ENCODE results near the gene LHFPL3. TPM values are rescaled to one million over a fixed set of nuclear protein-coding genes. Genes with fewer than 3 reads are reported as not detected.

Gene LHFPL3
- total and polyA plus RNA-seq, 2 experiments from 2014 or later = 0.24 TPM; not detected in 1

- TF ChIP-seq, protein P1, sequence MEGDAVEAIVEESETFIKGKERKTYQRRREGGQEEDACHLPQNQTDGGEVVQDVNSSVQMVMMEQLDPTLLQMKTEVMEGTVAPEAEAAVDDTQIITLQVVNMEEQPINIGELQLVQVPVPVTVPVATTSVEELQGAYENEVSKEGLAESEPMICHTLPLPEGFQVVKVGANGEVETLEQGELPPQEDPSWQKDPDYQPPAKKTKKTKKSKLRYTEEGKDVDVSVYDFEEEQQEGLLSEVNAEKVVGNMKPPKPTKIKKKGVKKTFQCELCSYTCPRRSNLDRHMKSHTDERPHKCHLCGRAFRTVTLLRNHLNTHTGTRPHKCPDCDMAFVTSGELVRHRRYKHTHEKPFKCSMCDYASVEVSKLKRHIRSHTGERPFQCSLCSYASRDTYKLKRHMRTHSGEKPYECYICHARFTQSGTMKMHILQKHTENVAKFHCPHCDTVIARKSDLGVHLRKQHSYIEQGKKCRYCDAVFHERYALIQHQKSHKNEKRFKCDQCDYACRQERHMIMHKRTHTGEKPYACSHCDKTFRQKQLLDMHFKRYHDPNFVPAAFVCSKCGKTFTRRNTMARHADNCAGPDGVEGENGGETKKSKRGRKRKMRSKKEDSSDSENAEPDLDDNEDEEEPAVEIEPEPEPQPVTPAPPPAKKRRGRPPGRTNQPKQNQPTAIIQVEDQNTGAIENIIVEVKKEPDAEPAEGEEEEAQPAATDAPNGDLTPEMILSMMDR (conservative IDR thresholded peaks at IDR 0.05; ENCODE audit: low read depth in 2 of 2) = no peak
These were observed 494.8 kb downstream of the LHFPL3 start (continued) for GRCh38 chr7:104823177-104823576.

DNA sequence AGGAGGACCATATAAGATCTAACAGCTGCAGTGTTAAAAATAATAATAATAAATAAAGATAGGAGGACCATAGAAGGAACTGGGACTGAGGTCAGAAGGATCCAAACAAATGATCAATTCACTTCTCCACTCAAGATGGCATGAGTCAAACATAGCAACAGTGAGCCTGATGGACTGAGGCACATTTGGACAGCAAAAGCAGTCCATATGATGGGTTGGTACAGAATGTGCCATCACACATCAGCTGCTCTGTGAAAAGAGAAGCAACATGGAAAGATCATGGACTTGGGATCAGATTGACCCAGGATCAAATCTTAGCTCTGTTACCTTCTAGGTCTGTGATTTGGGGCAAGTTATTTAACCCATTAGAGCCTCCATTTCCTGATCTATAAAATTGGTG is 496.7 kb downstream of the LHFPL3 start:
- no peak overlapping the region for H3K4me2 ChIP-seq
- Mint-ChIP-seq H3K36me3 (ENCODE audit: low read depth) (no peaks in the 10 kb centered on the region), H3K4me1 (peaks cover 19% of the 10 kb centered on the region), H3K4me3 (no peak overlapping the region), H3K9me3 (no peaks in the 10 kb centered on the region; the same call in 2 of the 3 replicates), H3K27ac (no peak overlapping the region), H3K27me3 (ENCODE audit: insufficient read depth, low read depth, poor library complexity) (peaks cover 6% of the 10 kb centered on the region)
- TF ChIP-seq, protein P2, sequence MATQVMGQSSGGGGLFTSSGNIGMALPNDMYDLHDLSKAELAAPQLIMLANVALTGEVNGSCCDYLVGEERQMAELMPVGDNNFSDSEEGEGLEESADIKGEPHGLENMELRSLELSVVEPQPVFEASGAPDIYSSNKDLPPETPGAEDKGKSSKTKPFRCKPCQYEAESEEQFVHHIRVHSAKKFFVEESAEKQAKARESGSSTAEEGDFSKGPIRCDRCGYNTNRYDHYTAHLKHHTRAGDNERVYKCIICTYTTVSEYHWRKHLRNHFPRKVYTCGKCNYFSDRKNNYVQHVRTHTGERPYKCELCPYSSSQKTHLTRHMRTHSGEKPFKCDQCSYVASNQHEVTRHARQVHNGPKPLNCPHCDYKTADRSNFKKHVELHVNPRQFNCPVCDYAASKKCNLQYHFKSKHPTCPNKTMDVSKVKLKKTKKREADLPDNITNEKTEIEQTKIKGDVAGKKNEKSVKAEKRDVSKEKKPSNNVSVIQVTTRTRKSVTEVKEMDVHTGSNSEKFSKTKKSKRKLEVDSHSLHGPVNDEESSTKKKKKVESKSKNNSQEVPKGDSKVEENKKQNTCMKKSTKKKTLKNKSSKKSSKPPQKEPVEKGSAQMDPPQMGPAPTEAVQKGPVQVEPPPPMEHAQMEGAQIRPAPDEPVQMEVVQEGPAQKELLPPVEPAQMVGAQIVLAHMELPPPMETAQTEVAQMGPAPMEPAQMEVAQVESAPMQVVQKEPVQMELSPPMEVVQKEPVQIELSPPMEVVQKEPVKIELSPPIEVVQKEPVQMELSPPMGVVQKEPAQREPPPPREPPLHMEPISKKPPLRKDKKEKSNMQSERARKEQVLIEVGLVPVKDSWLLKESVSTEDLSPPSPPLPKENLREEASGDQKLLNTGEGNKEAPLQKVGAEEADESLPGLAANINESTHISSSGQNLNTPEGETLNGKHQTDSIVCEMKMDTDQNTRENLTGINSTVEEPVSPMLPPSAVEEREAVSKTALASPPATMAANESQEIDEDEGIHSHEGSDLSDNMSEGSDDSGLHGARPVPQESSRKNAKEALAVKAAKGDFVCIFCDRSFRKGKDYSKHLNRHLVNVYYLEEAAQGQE (IDR thresholded peaks at IDR 0.05; ENCODE audit: unreplicated experiment) = no peak
- TF ChIP-seq CREB1 (CRISPR knock-in tag; IDR thresholded peaks at IDR 0.05; ENCODE audit: low read depth) = no peak
- no peak for TF ChIP-seq EZH2phosphoT487 (IDR thresholded peaks at IDR 0.05; ENCODE audit: unreplicated experiment)
- H3K36me3 ChIP-seq (ENCODE audit: insufficient read depth) = no peaks in the 10 kb centered on the region
- no peak overlapping the region for H2AFZ ChIP-seq
- no peak for ATAC-seq
- no peaks in the 10 kb centered on the region for H3K27me3 ChIP-seq (ENCODE audit: insufficient read depth)
- H3K27ac ChIP-seq (ENCODE audit: low read depth) = no peak overlapping the region
- H3K4me3 ChIP-seq = no peak overlapping the region
- no peak for DNase-seq (ENCODE audit: low spot score)
- H3K4me1 ChIP-seq (ENCODE audit: insufficient read depth) = peaks cover 12% of the 10 kb centered on the region
- H3K9me2 ChIP-seq (ENCODE audit: insufficient read depth) = peaks cover 10% of the 10 kb centered on the region; the same call in 1 of the 2 replicates
- no peaks in the 10 kb centered on the region for H3K79me2 ChIP-seq (replicated peaks; ENCODE audit: insufficient read depth)
- no peaks in the 10 kb centered on the region for H4K20me1 ChIP-seq (replicated peaks; ENCODE audit: insufficient read depth)
- no peaks in the 10 kb centered on the region for H3F3A ChIP-seq (replicated peaks; ENCODE audit: low read depth)

- DNase-seq (ENCODE audit: low spot score) (no peak), ATAC-seq (no peak)
- peaks cover 2% of the 10 kb centered on the region for H3K27me3 Mint-ChIP-seq (ENCODE audit: insufficient read depth, low read depth, poor library complexity)
- Histone ChIP-seq H3K27ac (ENCODE audit: low read depth) (no peak overlapping the region), H3K79me2 (replicated peaks; ENCODE audit: insufficient read depth) (no peaks in the 10 kb centered on the region), H3K9me2 (ENCODE audit: insufficient read depth) (peaks cover 10% of the 10 kb centered on the region; the same call in 1 of the 2 replicates), H2AFZ (no peak overlapping the region), H3F3A (replicated peaks; ENCODE audit: low read depth) (no peaks in the 10 kb centered on the region), H3K27me3 (ENCODE audit: insufficient read depth) (no peaks in the 10 kb centered on the region), H3K36me3 (ENCODE audit: insufficient read depth) (no peaks in the 10 kb centered on the region), H4K20me1 (replicated peaks; ENCODE audit: insufficient read depth) (no peaks in the 10 kb centered on the region), H3K4me1 (ENCODE audit: insufficient read depth) (peaks cover 4% of the 10 kb centered on the region), H3K4me2 (no peak overlapping the region), H3K4me3 (no peak overlapping the region)
- no peaks in the 10 kb centered on the region for H3K36me3 Mint-ChIP-seq (ENCODE audit: low read depth)
- no peak overlapping the region for H3K4me3 Mint-ChIP-seq
- H3K9me3 Mint-ChIP-seq = no peaks in the 10 kb centered on the region; the same call in 2 of the 3 replicates
- H3K27ac Mint-ChIP-seq = no peak overlapping the region
- peaks cover 8% of the 10 kb centered on the region for H3K4me1 Mint-ChIP-seq
- no peak for TF ChIP-seq POLR2AphosphoS5 (IDR thresholded peaks at IDR 0.05; ENCODE audit: low read depth)
- TF ChIP-seq EZH2phosphoT487 (IDR thresholded peaks at IDR 0.05; ENCODE audit: unreplicated experiment) = no peak
- TF ChIP-seq EZH2 (IDR thresholded peaks at IDR 0.05; ENCODE audit: low read depth, unreplicated experiment) = no peak
- TF ChIP-seq, protein P2 (IDR thresholded peaks at IDR 0.05; ENCODE audit: unreplicated experiment) = no peak
- no peak for TF ChIP-seq STAT1 (IDR thresholded peaks at IDR 0.05; ENCODE audit: unreplicated experiment)
- no peak for TF ChIP-seq ZNF331 (CRISPR knock-in tag; IDR thresholded peaks at IDR 0.05; ENCODE audit: low read depth)
- TF ChIP-seq ZNF114 (CRISPR knock-in tag; IDR thresholded peaks at IDR 0.05) = no peak
- TF ChIP-seq, protein P1 (conservative IDR thresholded peaks at IDR 0.05; ENCODE audit: low read depth in 2 of 2) = no peak
These were observed 497.7 kb downstream of the LHFPL3 start for GRCh38 chr7:104826135-104826534.
